ENCODE measurements around the gene RPL35. TPM values are rescaled to one million over a fixed set of nuclear protein-coding genes. Genes with fewer than 3 reads are reported as not detected.

RPL35 gene
- total and polyA plus RNA-seq, 2 donors (not counting 1 experiment from before 2014, with no cell fraction given) = 1,593 to 1,957 TPM

DNA sequence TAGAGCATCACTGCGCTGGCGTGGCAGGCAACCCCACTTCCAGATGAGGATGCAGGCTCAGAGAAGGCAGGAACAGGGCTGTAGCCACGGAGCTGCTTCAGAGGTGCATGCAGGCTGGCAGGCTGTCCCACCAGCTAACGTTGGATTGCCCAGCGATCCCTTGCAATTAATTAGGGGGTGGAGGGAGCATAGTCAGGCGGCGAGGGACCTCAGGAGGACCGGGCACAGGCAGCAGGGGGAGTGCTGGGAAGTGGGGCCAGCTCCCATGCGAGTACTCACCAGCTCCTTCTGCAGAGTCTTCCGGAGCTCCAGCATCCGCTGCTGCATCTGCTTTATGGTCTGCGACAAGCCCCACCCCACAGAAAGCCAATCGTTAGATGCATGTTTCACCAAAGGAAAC lies 20.5 kb upstream of the RPL35 start:
- Histone ChIP-seq H3K4me2 (ENCODE audit: extremely low read depth, insufficient read depth, low read length) (no peak overlapping the region), H3K9me3 (ENCODE audit: control insufficient read depth, insufficient read depth, low read depth, low read length) (no peaks in the 10 kb centered on the region), H3K9ac (ENCODE audit: insufficient read depth, low read length) (no peak overlapping the region), H3K4me3 (replicated peaks in 1 of 4; ENCODE audit: control extremely low read depth in 1 of 4, insufficient read depth in 1 of 4, low read depth in 3 of 4, low read length in 4 of 4) (no peak overlapping the region), H3K27ac (ENCODE audit: insufficient read depth, low read length) (no peak overlapping the region), H2AFZ (ENCODE audit: low read length) (no peak overlapping the region), H3K36me3 (ENCODE audit: control insufficient read depth, insufficient read depth, low read length) (peaks cover 13% of the 10 kb centered on the region), H3K79me2 (ENCODE audit: control insufficient read depth, insufficient read depth, low read length) (no peaks in the 10 kb centered on the region), H3K4me1 (ENCODE audit: control insufficient read depth, extremely low read depth, insufficient read depth, low read length) (no peaks in the 10 kb centered on the region), H3K27me3 (ENCODE audit: control insufficient read depth, insufficient read depth, low read length) (no peaks in the 10 kb centered on the region), H4K20me1 (ENCODE audit: control insufficient read depth, extremely low read depth, insufficient read depth, low read length) (no peaks in the 10 kb centered on the region)
- TF ChIP-seq, protein P1, sequence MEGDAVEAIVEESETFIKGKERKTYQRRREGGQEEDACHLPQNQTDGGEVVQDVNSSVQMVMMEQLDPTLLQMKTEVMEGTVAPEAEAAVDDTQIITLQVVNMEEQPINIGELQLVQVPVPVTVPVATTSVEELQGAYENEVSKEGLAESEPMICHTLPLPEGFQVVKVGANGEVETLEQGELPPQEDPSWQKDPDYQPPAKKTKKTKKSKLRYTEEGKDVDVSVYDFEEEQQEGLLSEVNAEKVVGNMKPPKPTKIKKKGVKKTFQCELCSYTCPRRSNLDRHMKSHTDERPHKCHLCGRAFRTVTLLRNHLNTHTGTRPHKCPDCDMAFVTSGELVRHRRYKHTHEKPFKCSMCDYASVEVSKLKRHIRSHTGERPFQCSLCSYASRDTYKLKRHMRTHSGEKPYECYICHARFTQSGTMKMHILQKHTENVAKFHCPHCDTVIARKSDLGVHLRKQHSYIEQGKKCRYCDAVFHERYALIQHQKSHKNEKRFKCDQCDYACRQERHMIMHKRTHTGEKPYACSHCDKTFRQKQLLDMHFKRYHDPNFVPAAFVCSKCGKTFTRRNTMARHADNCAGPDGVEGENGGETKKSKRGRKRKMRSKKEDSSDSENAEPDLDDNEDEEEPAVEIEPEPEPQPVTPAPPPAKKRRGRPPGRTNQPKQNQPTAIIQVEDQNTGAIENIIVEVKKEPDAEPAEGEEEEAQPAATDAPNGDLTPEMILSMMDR (conservative IDR thresholded peaks at IDR 0.05 in 1 of 2, IDR thresholded peaks at IDR 0.05 in 1 of 2; ENCODE audit: low read depth in 1 of 2, low read length in 2 of 2) = no peak
- TF ChIP-seq EZH2 (IDR thresholded peaks at IDR 0.05; ENCODE audit: low read length, missing control alignments) = no peak
- DNase-seq (ENCODE audit: low read depth in 2 of 2) = no peak

DNA sequence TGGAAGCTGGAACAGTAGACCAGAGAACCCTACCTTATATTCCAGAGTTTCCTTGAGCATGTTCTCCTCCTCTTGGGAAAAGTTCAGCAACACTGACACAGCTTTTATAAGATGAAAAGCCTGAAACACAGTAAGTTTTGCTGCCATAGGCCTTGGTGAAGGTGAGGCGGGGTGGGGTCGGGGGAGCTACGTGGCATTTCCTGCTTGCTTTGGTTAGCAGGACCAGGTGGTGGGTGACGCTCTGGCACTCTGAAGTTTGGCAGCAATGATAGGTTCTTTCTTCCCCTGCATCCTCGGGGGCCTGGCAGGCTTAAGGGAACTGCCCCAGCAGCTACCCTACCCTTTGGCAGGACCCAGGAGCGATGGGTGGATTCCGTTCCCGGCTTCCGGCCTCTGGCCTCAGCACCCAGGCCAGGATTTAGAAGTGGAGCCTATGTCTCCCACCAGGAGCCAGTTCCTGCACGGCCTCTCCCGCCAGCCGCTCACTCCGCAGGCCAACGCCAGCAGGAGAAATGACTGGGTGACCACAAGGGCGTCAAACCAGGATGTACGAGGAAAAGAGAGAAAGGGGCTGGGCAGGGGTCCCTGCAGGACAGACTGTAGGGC lies 19.5 kb upstream of the RPL35 start:
- no peak for DNase-seq (ENCODE audit: low read depth in 2 of 2)
- H4K20me1 ChIP-seq (ENCODE audit: control insufficient read depth, extremely low read depth, insufficient read depth, low read length) = no peaks in the 10 kb centered on the region
- peaks cover 16% of the 10 kb centered on the region for H3K36me3 ChIP-seq (ENCODE audit: control insufficient read depth, insufficient read depth, low read length)
- H3K27me3 ChIP-seq (ENCODE audit: control insufficient read depth, insufficient read depth, low read length) = no peaks in the 10 kb centered on the region
- no peak overlapping the region for H3K9ac ChIP-seq (ENCODE audit: insufficient read depth, low read length)
- no peak for TF ChIP-seq EZH2 (IDR thresholded peaks at IDR 0.05; ENCODE audit: low read length, missing control alignments)
- TF ChIP-seq, protein P1 (conservative IDR thresholded peaks at IDR 0.05 in 1 of 2, IDR thresholded peaks at IDR 0.05 in 1 of 2; ENCODE audit: low read depth in 1 of 2, low read length in 2 of 2) = no peak
- H3K79me2 ChIP-seq (ENCODE audit: control insufficient read depth, insufficient read depth, low read length) = peaks cover 3% of the 10 kb centered on the region
- no peaks in the 10 kb centered on the region for H3K4me1 ChIP-seq (ENCODE audit: control insufficient read depth, extremely low read depth, insufficient read depth, low read length)
- H3K4me3 ChIP-seq (replicated peaks in 1 of 4; ENCODE audit: control extremely low read depth in 1 of 4, insufficient read depth in 1 of 4, low read depth in 3 of 4, low read length in 4 of 4) = no peak overlapping the region
- H2AFZ ChIP-seq (ENCODE audit: low read length) = no peak overlapping the region
- H3K9me3 ChIP-seq (ENCODE audit: control insufficient read depth, insufficient read depth, low read depth, low read length) = no peaks in the 10 kb centered on the region
- no peak overlapping the region for H3K27ac ChIP-seq (ENCODE audit: insufficient read depth, low read length)
- no peak overlapping the region for H3K4me2 ChIP-seq (ENCODE audit: extremely low read depth, insufficient read depth, low read length)

DNA sequence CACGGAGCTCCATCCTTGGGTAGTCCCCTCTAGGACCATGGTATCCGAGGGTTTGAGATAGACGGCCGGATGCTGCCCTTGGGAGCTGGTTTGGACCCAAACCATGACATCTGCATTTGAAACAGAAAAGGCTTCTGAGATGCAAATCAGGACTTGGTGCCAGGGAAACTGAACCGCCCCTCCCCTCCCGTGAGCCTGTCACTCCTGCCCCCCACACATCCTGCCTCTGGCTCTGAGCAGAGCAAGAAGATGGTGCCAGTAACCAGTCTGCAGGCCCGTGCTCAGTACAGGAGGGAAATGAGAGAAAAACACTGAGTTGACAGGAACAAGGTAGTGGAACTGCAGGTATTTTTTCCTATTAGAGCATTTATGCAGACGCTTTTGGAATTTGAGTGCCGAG lies 18.7 kb upstream of the RPL35 start:
- Histone ChIP-seq H3K9ac (ENCODE audit: insufficient read depth, low read length) (no peak overlapping the region), H3K4me1 (ENCODE audit: control insufficient read depth, extremely low read depth, insufficient read depth, low read length) (no peaks in the 10 kb centered on the region), H3K36me3 (ENCODE audit: control insufficient read depth, insufficient read depth, low read length) (peaks cover 19% of the 10 kb centered on the region), H4K20me1 (ENCODE audit: control insufficient read depth, extremely low read depth, insufficient read depth, low read length) (no peaks in the 10 kb centered on the region), H3K79me2 (ENCODE audit: control insufficient read depth, insufficient read depth, low read length) (peaks cover 7% of the 10 kb centered on the region), H3K4me3 (replicated peaks in 1 of 4; ENCODE audit: control extremely low read depth in 1 of 4, insufficient read depth in 1 of 4, low read depth in 3 of 4, low read length in 4 of 4) (no peak overlapping the region), H2AFZ (ENCODE audit: low read length) (no peak overlapping the region), H3K9me3 (ENCODE audit: control insufficient read depth, insufficient read depth, low read depth, low read length) (no peaks in the 10 kb centered on the region), H3K27ac (ENCODE audit: insufficient read depth, low read length) (no peak overlapping the region), H3K4me2 (ENCODE audit: extremely low read depth, insufficient read depth, low read length) (no peak overlapping the region), H3K27me3 (ENCODE audit: control insufficient read depth, insufficient read depth, low read length) (no peaks in the 10 kb centered on the region)
- TF ChIP-seq EZH2 (IDR thresholded peaks at IDR 0.05; ENCODE audit: low read length, missing control alignments) = no peak
- TF ChIP-seq, protein P1 (conservative IDR thresholded peaks at IDR 0.05 in 1 of 2, IDR thresholded peaks at IDR 0.05 in 1 of 2; ENCODE audit: low read depth in 1 of 2, low read length in 2 of 2) = no peak
- DNase-seq (ENCODE audit: low read depth in 2 of 2) = no peak
